GM08714 (cell line): ENCODE results near the gene DYNLL2.
"Not testable (repeated sequence)": the region's sequence is repeated elsewhere in the genome, so short reads cannot be mapped to it uniquely, and the experiment has no call there.

Experiments used
- H3K4me3 ChIP-seq: fragments of 200-500 bp; sonication (Bioruptor generic); 2 replicates; pipeline ENCODE4 v1.5.1; 2014; ENCODE audit warnings: mild to moderate bottlenecking, low read length, inconsistent platforms
- ZNF274 ChIP-seq: IDR thresholded peaks from 2 replicates; pipeline ENCODE4 v1.6.1; 2012; ENCODE audit warnings: mild to moderate bottlenecking, low read depth, low read length

The DYNLL2 gene

GRCh38 chr17:58054641-58055040 is 28.6 kb upstream of the DYNLL2 start:
- no peak overlapping the region for H3K4me3 ChIP-seq
- no peak for TF ChIP-seq ZNF274

GRCh38 chr17:58056476-58056875 is 26.7 kb upstream of the DYNLL2 start:
- H3K4me3 ChIP-seq = no peak overlapping the region
- TF ChIP-seq ZNF274 = no peak

DNA sequence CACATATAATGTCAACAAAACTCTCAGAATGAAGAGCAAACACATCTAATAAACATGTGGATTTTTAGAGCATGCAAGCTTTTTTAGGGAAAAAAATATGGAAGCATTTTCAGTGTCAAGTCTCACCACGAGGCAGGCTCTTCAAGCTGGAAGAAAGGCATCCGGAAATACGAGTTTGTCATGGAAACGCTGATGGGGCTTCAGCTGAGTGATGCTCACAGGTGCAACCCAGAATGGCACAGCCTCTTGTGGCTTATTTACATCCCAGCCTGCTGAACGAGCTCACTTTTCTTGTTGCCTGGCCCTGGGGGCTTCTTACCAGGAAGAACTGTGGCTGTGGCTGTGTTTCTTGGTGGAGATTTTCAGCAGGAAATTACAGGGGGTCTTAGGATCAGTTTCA is 24.1 kb upstream of the DYNLL2 start:
- no peak for TF ChIP-seq ZNF274
- no peak overlapping the region for H3K4me3 ChIP-seq

DNA sequence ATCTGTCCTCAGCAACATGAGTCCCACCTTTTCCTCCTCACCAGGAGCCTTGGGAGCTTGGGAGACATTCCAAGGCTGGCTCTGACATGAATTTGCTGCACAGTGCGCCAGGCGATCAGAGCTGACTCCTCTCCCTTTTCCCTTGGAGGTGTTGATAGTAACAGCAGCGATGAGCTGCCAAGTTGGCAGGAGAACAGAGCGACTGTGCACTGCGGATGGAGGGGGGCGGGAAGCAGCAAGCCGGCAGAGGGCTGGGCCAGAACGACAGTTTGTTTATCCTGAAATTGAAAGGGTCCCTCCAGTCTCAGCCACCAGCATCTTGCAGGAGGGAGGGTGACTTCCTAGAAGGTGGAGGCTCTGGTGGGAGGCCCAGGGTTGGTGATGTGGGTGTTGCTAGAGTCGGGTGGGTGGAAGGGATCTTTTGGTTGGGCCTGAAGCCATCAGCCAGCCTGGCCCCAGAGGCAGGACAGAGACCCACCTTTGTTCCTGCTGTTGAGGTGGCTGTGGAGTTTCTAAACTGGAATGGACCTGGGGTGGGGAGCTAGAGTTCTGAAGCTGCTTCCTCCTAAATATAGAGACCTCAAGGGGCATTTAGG is 22.5 kb upstream of the DYNLL2 start:
- no peak overlapping the region for H3K4me3 ChIP-seq
- TF ChIP-seq ZNF274 = no peak

- TF ChIP-seq ZNF274 = no peak
Observed at GRCh38 chr17:58061672-58062071, 21.5 kb upstream of the DYNLL2 start.

DNA sequence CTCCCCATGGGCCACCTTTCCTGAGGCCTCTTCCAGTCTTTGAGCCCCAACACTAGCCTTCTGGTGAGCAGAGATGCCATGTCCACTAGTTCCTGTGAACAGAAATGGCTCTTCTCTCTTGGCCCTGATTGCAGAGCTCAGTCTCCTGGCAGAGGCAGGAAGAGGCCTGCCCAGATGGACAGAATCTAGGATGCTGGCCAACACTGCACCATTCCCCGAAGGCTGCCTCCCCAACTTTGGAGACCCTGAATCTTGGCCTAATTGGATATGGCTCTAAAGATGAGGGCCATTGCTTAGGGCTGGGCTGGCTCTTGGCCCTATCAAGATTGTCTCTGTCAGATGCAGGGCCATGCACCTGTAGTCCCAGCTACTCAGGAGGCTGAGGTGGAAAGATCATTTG is 18.0 kb upstream of the DYNLL2 start:
- H3K4me3 ChIP-seq = no peak overlapping the region
- no peak for TF ChIP-seq ZNF274

More at GRCh38 chr17:58061672-58062071, 21.5 kb upstream of the DYNLL2 start:
- no peak overlapping the region for H3K4me3 ChIP-seq

DNA sequence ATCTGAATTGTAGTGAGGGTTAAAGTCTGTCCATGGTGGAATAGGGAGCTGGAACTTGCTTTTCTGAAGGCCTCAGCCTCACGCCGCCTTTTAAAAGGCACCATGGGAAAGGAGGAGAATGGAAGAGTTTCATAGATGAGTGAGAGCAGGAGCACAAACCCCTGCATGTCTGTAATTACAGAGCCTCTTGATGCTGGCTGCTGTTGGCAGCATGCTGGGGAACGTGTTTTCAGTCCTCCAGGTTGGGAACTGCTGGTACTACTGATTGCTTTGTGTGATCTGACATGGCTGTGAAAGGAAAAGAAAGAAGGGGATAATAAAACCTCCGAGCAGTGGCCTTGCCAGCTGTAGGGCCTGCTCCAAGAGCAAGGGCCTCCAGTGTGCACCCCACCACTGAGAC is 16.8 kb upstream of the DYNLL2 start:
- no peak for TF ChIP-seq ZNF274

GRCh38 chr17:58072862-58073261 is 10.4 kb upstream of the DYNLL2 start:
- TF ChIP-seq ZNF274 = no peak
- H3K4me3 ChIP-seq = no peak overlapping the region

More for the DNA sequence above, 16.8 kb upstream of the DYNLL2 start:
- H3K4me3 ChIP-seq = no peak overlapping the region

DNA sequence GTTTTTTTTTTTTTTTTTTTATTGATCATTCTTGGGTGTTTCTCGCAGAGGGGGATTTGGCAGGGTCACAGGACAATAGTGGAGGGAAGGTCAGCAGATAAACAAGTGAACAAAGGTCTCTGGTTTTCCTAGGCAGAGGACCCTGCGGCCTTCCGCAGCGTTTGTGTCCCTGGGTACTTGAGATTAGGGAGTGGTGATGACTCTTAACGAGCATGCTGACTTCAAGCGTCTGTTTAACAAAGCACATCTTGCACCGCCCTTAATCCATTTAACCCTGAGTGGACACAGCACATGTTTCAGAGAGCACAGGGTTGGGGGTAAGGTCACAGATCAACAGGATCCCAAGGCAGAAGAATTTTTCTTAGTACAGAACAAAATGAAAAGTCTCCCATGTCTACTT is 10.0 kb upstream of the DYNLL2 start:
- H3K4me3 ChIP-seq = not testable (repeated sequence)

GRCh38 chr17:58074406-58074805 is 8.8 kb upstream of the DYNLL2 start:
- H3K4me3 ChIP-seq = not testable (repeated sequence)

GRCh38 chr17:58079300-58080033 is 3.8 kb upstream of the DYNLL2 start:
- no peak overlapping the region for H3K4me3 ChIP-seq
- TF ChIP-seq ZNF274 = no peak

- TF ChIP-seq ZNF274 = no peak
- H3K4me3 ChIP-seq = no peak overlapping the region
Observed at GRCh38 chr17:58081646-58082340, 1.4 kb upstream of the DYNLL2 start.

DNA sequence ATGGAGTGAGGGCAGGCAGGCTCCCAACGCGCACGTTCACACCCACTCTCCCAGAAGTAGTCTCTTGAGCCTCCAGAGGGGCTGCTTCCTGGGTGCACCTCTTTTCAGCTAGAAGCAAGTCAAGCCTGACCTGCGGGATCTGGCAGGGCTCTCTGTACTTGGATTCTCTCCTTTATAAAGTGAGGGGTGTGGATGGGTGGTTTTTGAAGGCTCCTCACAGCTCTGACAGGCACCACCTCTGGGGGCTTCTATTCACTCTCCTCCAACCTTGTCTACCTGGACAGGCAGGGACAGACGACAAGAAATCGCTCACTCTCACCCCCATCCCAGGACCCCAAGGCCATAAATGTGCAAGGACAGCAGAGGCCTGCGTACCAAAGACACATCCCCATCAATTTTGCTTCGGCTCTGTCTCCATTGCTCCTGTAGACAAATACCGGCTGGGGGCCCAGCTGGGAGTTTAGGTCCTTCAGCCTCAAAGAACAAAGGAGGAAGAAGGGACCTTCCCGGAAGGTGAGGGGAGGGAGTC is 814 bp upstream of the DYNLL2 start:
- TF ChIP-seq ZNF274 = no peak
- no peak overlapping the region; the same call in 1 of the 2 replicates for H3K4me3 ChIP-seq

DNA sequence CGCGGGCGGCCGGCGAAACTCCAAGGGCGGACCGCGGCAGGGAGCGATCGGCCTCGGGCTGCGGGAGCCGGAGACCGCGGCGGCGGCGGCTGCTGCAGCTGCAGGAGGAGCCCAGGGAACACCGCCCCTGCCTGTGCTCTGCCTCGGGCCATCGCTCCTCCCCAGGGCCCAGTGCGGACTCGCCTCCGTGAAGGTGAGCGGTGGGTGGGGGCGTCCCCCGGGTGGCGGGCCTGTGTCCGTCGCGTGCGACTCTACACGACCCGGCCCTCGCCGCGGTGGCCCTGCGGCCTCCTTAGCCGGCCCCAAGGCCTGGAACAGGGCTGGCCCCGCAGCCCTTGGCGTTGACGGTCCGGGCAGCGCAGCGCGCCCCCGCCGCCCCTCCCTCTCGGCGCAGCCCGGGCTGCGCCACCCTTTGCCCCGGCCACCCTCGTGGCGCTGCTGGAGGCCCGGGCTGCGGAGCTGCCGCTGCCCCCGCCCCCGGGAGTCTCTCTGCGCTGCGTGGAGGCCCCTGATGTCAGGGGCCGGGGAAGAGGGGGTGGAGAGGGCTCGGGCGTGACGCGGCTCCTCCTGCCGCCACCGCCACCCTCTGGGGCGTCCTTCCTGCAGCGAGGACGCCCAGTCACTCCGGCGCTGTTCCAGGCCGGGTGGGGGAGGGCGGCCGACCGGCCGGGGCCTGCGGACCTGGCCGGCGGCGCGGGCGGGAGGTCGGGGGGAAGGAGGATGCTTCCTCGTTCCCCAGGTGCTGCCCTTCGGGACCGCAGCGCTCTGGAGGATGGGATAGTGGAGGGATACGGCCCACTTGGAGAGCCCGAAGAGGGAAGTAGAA is 485 bp downstream of the DYNLL2 start:
- TF ChIP-seq ZNF274 = no peak
- peak overlapping the region; percentile 92 for H3K4me3 ChIP-seq
